Measurements from ENCODE around the gene KRTAP9-1. TPM values are rescaled to one million over a fixed set of nuclear protein-coding genes. Genes with fewer than 3 reads are reported as not detected.
"Not testable (repeated sequence)": the region's sequence is repeated elsewhere in the genome, so short reads cannot be mapped to it uniquely, and the experiment has no call there.

Gene KRTAP9-1
- total RNA-seq, 1 experiment from 2014 or later = not detected

DNA sequence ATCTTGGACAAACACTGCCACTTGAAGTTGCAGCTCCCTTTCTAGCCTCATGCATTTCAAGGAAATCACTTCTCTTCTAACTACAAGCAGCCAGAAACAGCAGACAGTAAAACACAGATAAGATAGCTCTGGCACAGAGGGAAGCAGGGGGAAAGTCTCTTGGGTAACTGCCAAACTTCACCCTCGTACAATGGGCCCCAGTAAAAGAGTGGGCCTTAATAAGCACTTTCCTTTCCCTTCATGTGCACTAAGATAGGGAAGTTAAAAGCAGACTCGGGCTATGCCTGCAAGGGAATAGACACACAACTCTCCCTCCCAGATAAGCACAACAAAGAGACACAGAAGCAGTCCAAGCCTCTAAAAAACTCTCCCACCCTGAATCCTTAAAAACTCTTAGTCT, 35.8 kb upstream of the KRTAP9-1 start:
- Histone ChIP-seq H3K4me3 (ENCODE audit: low read depth, low read length) (no peak overlapping the region), H3K27me3 (replicated peaks; ENCODE audit: control insufficient read depth, insufficient read depth, low read length) (no peaks in the 10 kb centered on the region), H3K36me3 (ENCODE audit: control insufficient read depth, insufficient read depth, low read length) (no peaks in the 10 kb centered on the region), H3K9me3 (no peaks in the 10 kb centered on the region), H3K4me1 (no peaks in the 10 kb centered on the region)
- ChIA-PET CTCF (no interaction called here), POLR2A (no interaction called here)
- Mint-ChIP-seq H3K9me3 (ENCODE audit: unreplicated experiment) (peaks cover 6% of the 10 kb centered on the region), H3K36me3 (ENCODE audit: insufficient read depth, unreplicated experiment) (no peaks in the 10 kb centered on the region), H3K27ac (ENCODE audit: unreplicated experiment) (no peak overlapping the region), H3K4me1 (ENCODE audit: low read depth, unreplicated experiment) (no peaks in the 10 kb centered on the region), H3K4me3 (ENCODE audit: unreplicated experiment) (no peak overlapping the region), H3K27me3 (ENCODE audit: insufficient read depth, unreplicated experiment) (no peaks in the 10 kb centered on the region)
- intact Hi-C loops (cut with micrococcal nuclease; ENCODE audit: unreplicated experiment) = no loop called here
- no TSS peak for BruUV-seq (replicated peaks)
- no peak for DNase-seq
- TF ChIP-seq, protein P1, sequence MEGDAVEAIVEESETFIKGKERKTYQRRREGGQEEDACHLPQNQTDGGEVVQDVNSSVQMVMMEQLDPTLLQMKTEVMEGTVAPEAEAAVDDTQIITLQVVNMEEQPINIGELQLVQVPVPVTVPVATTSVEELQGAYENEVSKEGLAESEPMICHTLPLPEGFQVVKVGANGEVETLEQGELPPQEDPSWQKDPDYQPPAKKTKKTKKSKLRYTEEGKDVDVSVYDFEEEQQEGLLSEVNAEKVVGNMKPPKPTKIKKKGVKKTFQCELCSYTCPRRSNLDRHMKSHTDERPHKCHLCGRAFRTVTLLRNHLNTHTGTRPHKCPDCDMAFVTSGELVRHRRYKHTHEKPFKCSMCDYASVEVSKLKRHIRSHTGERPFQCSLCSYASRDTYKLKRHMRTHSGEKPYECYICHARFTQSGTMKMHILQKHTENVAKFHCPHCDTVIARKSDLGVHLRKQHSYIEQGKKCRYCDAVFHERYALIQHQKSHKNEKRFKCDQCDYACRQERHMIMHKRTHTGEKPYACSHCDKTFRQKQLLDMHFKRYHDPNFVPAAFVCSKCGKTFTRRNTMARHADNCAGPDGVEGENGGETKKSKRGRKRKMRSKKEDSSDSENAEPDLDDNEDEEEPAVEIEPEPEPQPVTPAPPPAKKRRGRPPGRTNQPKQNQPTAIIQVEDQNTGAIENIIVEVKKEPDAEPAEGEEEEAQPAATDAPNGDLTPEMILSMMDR (IDR thresholded peaks at IDR 0.05; ENCODE audit: insufficient read depth in 1 of 2, low read depth in 1 of 2, low read length in 1 of 2, severe bottlenecking in 1 of 2, unreplicated experiment in 1 of 2) = no peak

DNA sequence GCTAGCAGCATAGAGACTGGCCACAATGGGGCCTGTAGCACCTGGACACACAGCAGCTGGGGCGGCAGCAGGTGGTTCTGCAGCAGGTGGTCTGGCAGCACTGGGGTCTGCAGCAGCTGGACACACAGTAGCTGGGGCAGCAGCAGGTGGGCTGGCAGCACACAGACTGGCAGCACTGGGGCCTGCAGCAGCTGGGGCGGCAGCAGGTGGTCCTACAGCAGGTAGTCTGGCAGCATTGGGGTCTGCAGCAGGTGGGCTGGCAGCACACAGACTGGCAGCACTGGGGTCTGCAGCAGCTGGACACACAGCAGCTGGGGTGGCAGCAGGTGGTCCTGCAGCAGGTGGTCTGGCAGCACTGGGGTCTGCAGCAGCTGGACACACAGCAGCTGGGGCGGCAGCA, 29.5 kb upstream of the KRTAP9-1 start:
- H3K36me3 Mint-ChIP-seq (ENCODE audit: insufficient read depth, unreplicated experiment); H3K27ac Mint-ChIP-seq (ENCODE audit: unreplicated experiment); DNase-seq; H3K4me3 ChIP-seq (ENCODE audit: low read depth, low read length); H3K27me3 Mint-ChIP-seq (ENCODE audit: insufficient read depth, unreplicated experiment); POLR2A ChIA-PET; intact Hi-C loops (cut with micrococcal nuclease; ENCODE audit: unreplicated experiment); H3K4me1 ChIP-seq; CTCF ChIA-PET; H3K9me3 Mint-ChIP-seq (ENCODE audit: unreplicated experiment); H3K27me3 ChIP-seq (replicated peaks; ENCODE audit: control insufficient read depth, insufficient read depth, low read length); H3K4me1 Mint-ChIP-seq (ENCODE audit: low read depth, unreplicated experiment); BruUV-seq (replicated peaks); H3K9me3 ChIP-seq; H3K36me3 ChIP-seq (ENCODE audit: control insufficient read depth, insufficient read depth, low read length); H3K4me3 Mint-ChIP-seq (ENCODE audit: unreplicated experiment): not testable (repeated sequence)

DNA sequence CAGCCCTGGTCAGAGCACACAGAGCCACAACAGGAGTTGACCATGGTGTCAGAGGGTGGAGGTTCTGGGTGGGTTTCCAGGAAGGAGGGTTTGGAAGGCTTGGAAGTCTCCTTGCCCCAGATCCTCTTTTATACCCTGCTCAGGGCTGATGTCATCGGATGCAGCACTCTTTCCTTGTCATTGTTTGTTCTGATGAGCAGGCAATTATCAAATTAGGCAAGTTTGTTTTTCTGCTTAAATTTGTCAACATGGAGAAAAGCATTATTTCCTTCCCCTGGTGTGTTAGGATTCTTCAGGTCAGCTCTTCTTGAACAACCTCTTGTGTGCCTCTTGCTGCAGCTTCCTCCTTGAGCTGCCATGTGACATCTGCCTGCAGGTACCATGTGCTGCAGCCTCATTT, 29.0 kb upstream of the KRTAP9-1 start, which contains the start of gene KRTAP4-4:
TSS of gene KRTAP4-4 (minus strand) at position 101 of the 400 bp plus-strand sequence. CDS start at position 44, 57 bp downstream.
- Mint-ChIP-seq H3K27ac (ENCODE audit: unreplicated experiment) (no peak within 1 kb of the TSS), H3K36me3 (ENCODE audit: insufficient read depth, unreplicated experiment) (no peaks in the 10 kb centered on the region), H3K4me3 (ENCODE audit: unreplicated experiment) (no peak within 1 kb of the TSS), H3K9me3 (ENCODE audit: unreplicated experiment) (peaks cover 6% of the 10 kb centered on the region), H3K27me3 (ENCODE audit: insufficient read depth, unreplicated experiment) (no peaks in the 10 kb centered on the region), H3K4me1 (ENCODE audit: low read depth, unreplicated experiment) (no peaks in the 10 kb centered on the region)
- TF ChIP-seq, protein P1 (IDR thresholded peaks at IDR 0.05; ENCODE audit: insufficient read depth in 1 of 2, low read depth in 1 of 2, low read length in 1 of 2, severe bottlenecking in 1 of 2, unreplicated experiment in 1 of 2) = no peak
- Histone ChIP-seq H3K9me3 (no peaks in the 10 kb centered on the region), H3K4me3 (ENCODE audit: low read depth, low read length) (no peak within 1 kb of the TSS), H3K36me3 (ENCODE audit: control insufficient read depth, insufficient read depth, low read length) (no peaks in the 10 kb centered on the region), H3K27me3 (replicated peaks; ENCODE audit: control insufficient read depth, insufficient read depth, low read length) (no peaks in the 10 kb centered on the region), H3K4me1 (no peaks in the 10 kb centered on the region)
- DNase-seq = no peak
- ChIA-PET POLR2A (no interaction called here), CTCF (no interaction called here)
- intact Hi-C loops (cut with micrococcal nuclease; ENCODE audit: unreplicated experiment) = no loop called here
- BruUV-seq (replicated peaks) = no TSS peak

DNA sequence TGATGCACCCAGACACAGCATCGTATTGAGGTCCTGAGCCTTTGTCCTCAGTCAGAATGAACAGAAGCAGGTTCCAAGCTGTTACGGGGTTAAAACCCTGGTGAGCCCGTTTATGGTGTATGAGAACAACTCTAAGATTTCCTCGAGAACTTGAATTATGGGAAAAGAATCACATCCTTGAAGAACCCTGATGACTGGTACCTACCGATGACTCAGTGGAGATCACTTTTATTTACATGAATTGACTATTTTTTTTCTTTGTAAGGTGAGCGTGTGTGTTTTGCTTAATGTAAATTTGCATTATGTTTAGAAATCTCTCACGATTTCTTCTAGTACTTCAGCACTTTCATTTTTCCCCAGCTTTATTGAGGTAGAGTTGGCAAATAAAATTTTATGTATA, 25.9 kb upstream of the KRTAP9-1 start:
- BruUV-seq (replicated peaks) = no TSS peak
- TF ChIP-seq, protein P1 (IDR thresholded peaks at IDR 0.05; ENCODE audit: insufficient read depth in 1 of 2, low read depth in 1 of 2, low read length in 1 of 2, severe bottlenecking in 1 of 2, unreplicated experiment in 1 of 2) = no peak

More for the DNA sequence above, 25.9 kb upstream of the KRTAP9-1 start:
- ChIA-PET POLR2A (no interaction called here), CTCF (no interaction called here)
- Histone ChIP-seq H3K4me3 (ENCODE audit: low read depth, low read length) (no peak overlapping the region), H3K9me3 (no peaks in the 10 kb centered on the region), H3K36me3 (ENCODE audit: control insufficient read depth, insufficient read depth, low read length) (no peaks in the 10 kb centered on the region), H3K4me1 (no peaks in the 10 kb centered on the region), H3K27me3 (replicated peaks; ENCODE audit: control insufficient read depth, insufficient read depth, low read length) (no peaks in the 10 kb centered on the region)
- intact Hi-C loops (cut with micrococcal nuclease; ENCODE audit: unreplicated experiment) = no loop called here
- Mint-ChIP-seq H3K4me3 (ENCODE audit: unreplicated experiment) (no peak overlapping the region), H3K27ac (ENCODE audit: unreplicated experiment) (no peak overlapping the region), H3K27me3 (ENCODE audit: insufficient read depth, unreplicated experiment) (no peaks in the 10 kb centered on the region), H3K36me3 (ENCODE audit: insufficient read depth, unreplicated experiment) (no peaks in the 10 kb centered on the region), H3K9me3 (ENCODE audit: unreplicated experiment) (no peaks in the 10 kb centered on the region), H3K4me1 (ENCODE audit: low read depth, unreplicated experiment) (no peaks in the 10 kb centered on the region)
- DNase-seq = no peak
